SH-SY5Y (cell line): ENCODE results near the gene TAF6.

Source experiments
- GATA2 ChIP-seq: IDR thresholded peaks from 2 replicates; pipeline ENCODE4 v1.6.1; 2011; ENCODE audit warnings: mild to moderate bottlenecking, low read depth, low read length
- GATA3 ChIP-seq: IDR thresholded peaks from 2 replicates; pipeline ENCODE4 v1.6.1; 2011; ENCODE audit warnings: low read depth, mild to moderate bottlenecking, low read length, moderate library complexity

DNA sequence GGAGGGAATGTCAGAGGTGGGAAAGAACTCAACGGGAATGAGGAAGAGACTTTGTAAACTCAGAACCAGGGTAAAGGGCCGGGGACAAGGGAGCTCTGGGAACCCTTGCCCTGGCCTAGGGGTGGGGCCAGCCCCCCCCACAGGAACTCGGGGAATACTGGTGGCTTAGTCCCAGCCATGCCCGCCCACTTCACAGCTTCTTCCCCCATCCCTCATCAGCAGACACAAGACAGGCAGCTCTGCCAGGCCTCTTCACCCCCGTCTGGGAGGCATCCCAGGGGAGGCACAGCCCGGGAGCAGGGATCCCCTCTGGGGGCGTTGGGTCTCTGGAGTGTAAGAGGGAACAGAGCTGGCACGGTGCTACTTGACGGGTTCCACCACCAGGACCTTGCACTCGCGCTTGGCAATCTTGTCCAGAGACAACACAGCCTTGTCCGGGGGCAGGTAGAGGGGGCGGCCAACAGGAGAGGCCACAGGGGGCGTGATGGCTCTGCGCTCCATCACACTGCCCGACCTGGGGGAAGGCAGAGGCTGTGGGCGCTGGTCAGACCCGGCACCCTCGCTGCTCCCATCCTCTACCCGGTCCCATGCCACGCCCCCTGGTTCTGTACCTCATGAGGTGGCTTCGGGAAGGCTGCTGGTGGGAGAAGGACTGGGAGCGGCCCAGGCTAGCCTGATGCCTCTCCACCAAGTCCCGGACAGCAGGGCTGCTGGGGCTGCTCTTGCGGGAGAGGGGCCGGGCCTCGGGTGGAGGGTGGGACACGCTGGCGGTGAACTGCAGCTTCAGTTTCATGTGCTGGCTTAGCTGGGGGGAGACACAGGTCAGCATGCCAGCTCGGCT lies 35.7 kb upstream of the TAF6 start:
- TF ChIP-seq GATA3 (no peak), GATA2 (no peak)
